ENCODE results near the gene SLC6A4. TPM values are rescaled to one million over a fixed set of nuclear protein-coding genes. Genes with fewer than 3 reads are reported as not detected.

The SLC6A4 gene
- total RNA-seq, 1 donor from 2014 or later, result 9.4 TPM

GRCh38 chr17:30219315-30219714 lies 16.2 kb downstream of the SLC6A4 start:
- Mint-ChIP-seq H3K4me1 (ENCODE audit: unreplicated experiment) (peaks cover 9% of the 10 kb centered on the region), H3K27ac (no peak overlapping the region), H3K4me3 (no peak overlapping the region), H3K36me3 (no peaks in the 10 kb centered on the region), H3K27me3 (no peaks in the 10 kb centered on the region), H3K9me3 (no peaks in the 10 kb centered on the region)
- DNase-seq (ENCODE audit: extremely low spot score, unreplicated experiment), result no peak
- no peak for TF ChIP-seq CTCF (conservative IDR thresholded peaks at IDR 0.05)

- Mint-ChIP-seq H3K4me3 (no peak overlapping the region), H3K27me3 (no peaks in the 10 kb centered on the region), H3K27ac (no peak overlapping the region), H3K4me1 (ENCODE audit: unreplicated experiment) (peaks cover 8% of the 10 kb centered on the region), H3K36me3 (no peaks in the 10 kb centered on the region), H3K9me3 (no peaks in the 10 kb centered on the region)
- TF ChIP-seq CTCF (conservative IDR thresholded peaks at IDR 0.05), result no peak
- no peak for DNase-seq (ENCODE audit: extremely low spot score, unreplicated experiment)
Observed at GRCh38 chr17:30218799-30219198, 16.7 kb downstream of the SLC6A4 start.

- TF ChIP-seq CTCF (conservative IDR thresholded peaks at IDR 0.05), result no peak
Observed at GRCh38 chr17:30217746-30218245, 17.7 kb downstream of the SLC6A4 start.

GRCh38 chr17:30217054-30217453 lies 18.4 kb downstream of the SLC6A4 start:
- H3K4me3 Mint-ChIP-seq, result no peak overlapping the region
- no peaks in the 10 kb centered on the region for H3K27me3 Mint-ChIP-seq
- no peak for DNase-seq (ENCODE audit: extremely low spot score, unreplicated experiment)
- H3K27ac Mint-ChIP-seq, result no peak overlapping the region
- H3K4me1 Mint-ChIP-seq (ENCODE audit: unreplicated experiment), result peaks cover 5% of the 10 kb centered on the region
- H3K36me3 Mint-ChIP-seq, result no peaks in the 10 kb centered on the region
- no peak for TF ChIP-seq CTCF (conservative IDR thresholded peaks at IDR 0.05)
- no peaks in the 10 kb centered on the region for H3K9me3 Mint-ChIP-seq

More at GRCh38 chr17:30217746-30218245, 17.7 kb downstream of the SLC6A4 start:
- Mint-ChIP-seq H3K27ac (no peak overlapping the region), H3K4me3 (no peak overlapping the region), H3K9me3 (no peaks in the 10 kb centered on the region), H3K27me3 (no peaks in the 10 kb centered on the region), H3K36me3 (no peaks in the 10 kb centered on the region), H3K4me1 (ENCODE audit: unreplicated experiment) (peaks cover 8% of the 10 kb centered on the region)
- DNase-seq (ENCODE audit: extremely low spot score, unreplicated experiment), result no peak

GRCh38 chr17:30212750-30213149 lies 22.7 kb downstream of the SLC6A4 start:
- Mint-ChIP-seq H3K4me1 (ENCODE audit: unreplicated experiment) (no peaks in the 10 kb centered on the region), H3K9me3 (no peaks in the 10 kb centered on the region), H3K27ac (no peak overlapping the region), H3K36me3 (no peaks in the 10 kb centered on the region), H3K27me3 (no peaks in the 10 kb centered on the region), H3K4me3 (no peak overlapping the region)
- TF ChIP-seq CTCF (conservative IDR thresholded peaks at IDR 0.05), result no peak
- DNase-seq (ENCODE audit: extremely low spot score, unreplicated experiment), result no peak

- TF ChIP-seq CTCF (conservative IDR thresholded peaks at IDR 0.05), result no peak
- Mint-ChIP-seq H3K27ac (no peak overlapping the region), H3K9me3 (no peaks in the 10 kb centered on the region), H3K4me3 (no peak overlapping the region), H3K36me3 (no peaks in the 10 kb centered on the region), H3K4me1 (ENCODE audit: unreplicated experiment) (no peaks in the 10 kb centered on the region), H3K27me3 (no peaks in the 10 kb centered on the region)
- no peak for DNase-seq (ENCODE audit: extremely low spot score, unreplicated experiment)
Observed at GRCh38 chr17:30211371-30211770, 24.1 kb downstream of the SLC6A4 start.

Data from type B pancreatic cell (in vitro differentiated cells).